HG03354 (cell line): ENCODE data around the gene WIF1.

Experiments
- ATAC-seq: cut with Tn5 transposase; IDR thresholded peaks from one replicate; pipeline ENCODE4 v1.9.1; 2021; ENCODE audit warnings: mild to moderate bottlenecking; ENCODE audit not compliant: unreplicated experiment, poor library complexity, severe bottlenecking

WIF1 gene

GRCh38 chr12:65051218-65051617 lies 69.9 kb downstream of the WIF1 start:
- ATAC-seq, result no peak

- ATAC-seq, result no peak
Measured at GRCh38 chr12:65045269-65045668, 75.8 kb downstream of the WIF1 start.

DNA sequence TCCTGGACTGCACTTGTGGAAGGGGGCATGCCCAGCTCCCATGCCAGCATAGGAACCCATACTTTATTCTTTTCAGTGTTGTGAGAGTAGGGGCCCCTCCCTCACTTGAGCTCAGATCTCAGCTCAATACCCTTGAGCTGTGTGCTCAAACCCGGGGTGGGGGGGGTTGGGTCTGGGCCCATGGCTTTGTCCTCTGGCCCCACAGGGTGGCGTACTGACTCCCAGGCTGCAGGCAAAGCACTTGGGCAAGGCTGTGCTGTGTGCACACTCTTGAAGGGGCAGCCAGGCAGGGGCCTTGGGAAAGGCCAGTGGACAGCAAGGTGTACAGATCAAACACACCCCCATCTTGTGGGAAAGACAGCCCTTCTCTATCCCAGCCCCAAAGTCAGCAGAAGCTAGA lies 81.8 kb downstream of the WIF1 start:
- ATAC-seq, result no peak

- no peak for ATAC-seq
Measured at GRCh38 chr12:65025136-65025535, 96.0 kb downstream of the WIF1 start.

- no peak for ATAC-seq
Measured at GRCh38 chr12:65023485-65023884, 97.6 kb downstream of the WIF1 start.

DNA sequence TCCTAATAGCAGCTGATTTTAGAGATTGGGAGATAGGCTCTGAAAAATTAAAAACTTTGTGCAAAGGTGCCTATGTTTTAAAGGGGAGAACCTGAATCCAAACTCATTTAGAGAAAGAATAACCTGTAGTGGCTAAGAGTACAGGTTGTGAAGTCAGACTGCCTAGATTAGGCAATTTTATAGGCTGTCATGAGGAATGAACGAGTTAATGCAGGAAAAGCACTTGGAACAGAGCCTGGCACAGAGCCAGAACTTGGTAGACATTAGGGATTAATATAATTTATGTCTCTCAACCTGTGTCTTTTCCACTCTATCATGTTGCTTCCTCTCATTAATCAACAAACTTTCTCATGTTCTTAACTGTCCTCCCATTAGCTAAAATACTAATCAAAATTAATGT lies 98.1 kb downstream of the WIF1 start:
- ATAC-seq, result no peak

- ATAC-seq, result no peak
Measured at GRCh38 chr12:65022421-65022820, 98.7 kb downstream of the WIF1 start.

- ATAC-seq, result no peak
Measured at GRCh38 chr12:65019696-65020234, 101.3 kb downstream of the WIF1 start.

GRCh38 chr12:65016881-65017650 lies 104.0 kb downstream of the WIF1 start:
- ATAC-seq, result no peak

- no peak for ATAC-seq
Measured at GRCh38 chr12:65015850-65016249, 105.3 kb downstream of the WIF1 start.

DNA sequence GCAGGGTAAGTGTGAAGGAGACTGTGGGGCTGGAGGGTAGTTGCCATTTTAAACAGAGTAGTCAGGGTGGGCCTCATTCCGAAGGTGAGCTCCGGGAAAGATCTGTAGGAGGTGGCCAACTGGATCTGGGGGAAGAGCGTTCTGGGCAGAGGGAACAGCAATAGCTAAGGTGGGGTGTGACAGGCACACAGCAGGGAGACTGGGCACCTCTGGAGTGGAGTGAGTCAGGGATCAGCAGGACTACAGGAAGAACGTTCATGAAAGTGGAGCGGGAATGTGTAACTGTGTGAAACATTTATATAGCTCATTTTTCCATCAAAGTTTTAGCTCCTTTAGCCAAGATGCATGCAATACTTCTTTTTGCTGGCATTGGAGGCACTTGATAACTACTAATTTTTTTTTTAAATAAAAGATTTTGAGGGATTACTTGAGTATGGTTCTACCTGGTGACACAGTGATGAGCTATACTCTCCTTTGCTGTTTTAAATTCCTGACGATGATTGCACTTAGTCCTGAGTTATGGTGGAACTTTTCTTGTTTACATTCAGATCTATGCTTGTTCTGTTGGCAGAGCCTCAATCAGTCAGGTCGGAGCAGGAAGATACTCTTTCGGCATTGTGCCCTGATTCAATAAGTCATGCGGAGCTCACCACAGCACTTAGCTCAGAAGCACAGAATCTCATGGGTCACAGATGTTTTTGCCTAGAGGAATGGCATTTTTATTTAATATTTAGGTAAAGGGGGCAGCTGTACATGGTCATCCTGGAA lies 106.4 kb downstream of the WIF1 start:
- ATAC-seq, result no peak

DNA sequence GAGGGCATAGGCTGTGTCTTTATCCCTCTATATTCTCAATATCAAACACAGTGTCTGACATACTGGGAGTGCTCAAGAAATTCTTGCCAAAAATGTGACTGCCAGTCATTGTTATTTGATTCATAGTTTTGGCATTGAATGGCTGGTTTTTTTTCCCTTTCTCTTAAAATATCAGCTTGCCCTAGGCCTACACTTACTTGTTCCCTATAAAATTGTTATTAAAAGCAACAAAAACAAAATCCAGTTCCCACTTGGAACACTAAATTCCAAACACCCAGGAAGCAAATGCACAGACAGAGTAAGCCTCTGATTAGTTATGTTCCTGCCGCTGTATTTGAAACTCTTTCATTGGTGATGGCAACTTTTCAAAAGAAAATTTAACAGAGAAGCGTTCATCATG lies 110.7 kb downstream of the WIF1 start:
- ATAC-seq, result no peak

DNA sequence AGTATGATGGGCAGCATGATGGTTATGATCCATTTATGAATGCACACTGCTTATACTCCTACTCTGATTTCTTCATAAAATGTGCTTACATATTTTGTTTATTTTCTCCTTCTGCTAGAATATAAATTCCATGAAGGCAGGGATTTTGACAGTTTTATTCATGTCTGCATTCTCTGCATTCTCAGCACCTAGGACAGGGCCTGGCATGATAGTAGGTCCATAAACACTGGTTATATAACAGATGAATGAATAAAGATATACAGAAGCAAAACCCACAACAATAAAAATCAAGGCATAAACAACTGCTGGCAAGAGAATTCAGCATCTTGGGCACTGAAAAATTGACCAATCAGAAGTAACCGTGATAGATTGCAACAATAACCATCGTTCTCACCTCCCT lies 115.4 kb downstream of the WIF1 start:
- ATAC-seq, result no peak

DNA sequence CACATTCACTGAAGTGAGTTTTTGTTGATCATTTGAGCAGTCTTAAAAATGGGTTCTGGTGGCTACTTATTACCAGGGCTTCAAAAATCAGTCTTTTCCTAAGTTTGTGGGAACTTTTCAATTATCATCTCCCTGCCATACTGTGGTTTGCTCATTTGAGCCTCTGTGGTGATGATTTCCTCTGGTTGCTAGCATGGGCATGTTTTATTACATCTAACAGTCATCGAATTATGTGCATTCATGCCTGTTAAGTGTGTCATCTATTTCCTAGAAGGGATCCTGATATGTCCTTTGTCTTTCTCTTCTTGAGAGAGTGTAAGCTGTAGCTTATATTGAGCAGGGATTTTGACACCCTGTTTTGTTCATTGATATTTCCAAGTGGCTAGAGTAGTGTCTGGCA lies 116.8 kb downstream of the WIF1 start:
- ATAC-seq, result no peak
